ENCODE measurements around the gene LMF1.
A peak's percentile ranks its signal among the peaks of the same experiment; 100 is the strongest.

LMF1 gene

GRCh38 chr16:984736-985636 lies 14.2 kb upstream of the LMF1 start:
- H3K36me3 ChIP-seq: no peaks in the 10 kb centered on the region
- H3K9me3 ChIP-seq (replicated peaks in 1 of 11): no peaks in the 10 kb centered on the region
- H4K20me1 ChIP-seq: peaks cover 0 to 90% (median 40%) of the 10 kb centered on the region in 11 experiments; a peak in 18 of 22 replicates
- peaks cover 84 to 100% (median 100%) of the 10 kb centered on the region in 11 experiments for H3K27me3 ChIP-seq
- TF ChIP-seq Cebpa-rat (IDR thresholded peaks at IDR 0.05): no peak
- H3K4me3 ChIP-seq: no peak overlapping the region
- H3K4me2 ChIP-seq: peak overlapping the region in 6 of 11 experiments; percentile 7 to 63 (median 36); a peak in 8 of 22 replicates
- H3K27ac ChIP-seq: no peak overlapping the region
- H3K9ac ChIP-seq: no peak overlapping the region
- H3K4me1 ChIP-seq: peaks cover 11 to 41% (median 29%) of the 10 kb centered on the region in 10 experiments; a peak in 19 of 20 replicates

GRCh38 chr16:984121-984694 lies 13.4 kb upstream of the LMF1 start:
- Histone ChIP-seq H3K9ac (no peak overlapping the region), H3K9me3 (replicated peaks in 1 of 11) (no peaks in the 10 kb centered on the region), H3K4me3 (no peak overlapping the region), H3K36me3 (no peaks in the 10 kb centered on the region), H3K27ac (no peak overlapping the region), H4K20me1 (peaks cover 0 to 90% (median 47%) of the 10 kb centered on the region in 11 experiments; a peak in 18 of 22 replicates), H3K4me1 (peaks cover 11 to 45% (median 33%) of the 10 kb centered on the region in 10 experiments; a peak in 19 of 20 replicates), H3K4me2 (no peak overlapping the region), H3K27me3 (peaks cover 84 to 100% (median 100%) of the 10 kb centered on the region in 11 experiments)
- TF ChIP-seq Cebpa-rat (IDR thresholded peaks at IDR 0.05): no peak

- Histone ChIP-seq H3K4me3 (no peak overlapping the region), H3K27me3 (peaks cover 90 to 100% (median 100%) of the 10 kb centered on the region in 11 experiments), H3K4me1 (peaks cover 11 to 50% (median 36%) of the 10 kb centered on the region in 10 experiments; a peak in 19 of 20 replicates), H3K9ac (no peak overlapping the region), H3K27ac (no peak overlapping the region), H3K4me2 (no peak overlapping the region), H3K9me3 (replicated peaks in 1 of 11) (no peaks in the 10 kb centered on the region), H4K20me1 (peaks cover 0 to 91% (median 51%) of the 10 kb centered on the region in 11 experiments; a peak in 18 of 22 replicates), H3K36me3 (no peaks in the 10 kb centered on the region)
- no peak for TF ChIP-seq Cebpa-rat (IDR thresholded peaks at IDR 0.05)
These were observed 12.6 kb upstream of the LMF1 start for GRCh38 chr16:983044-984030.

GRCh38 chr16:982145-983043 lies 11.6 kb upstream of the LMF1 start:
- Histone ChIP-seq H3K27ac (no peak overlapping the region), H3K4me1 (peaks cover 11 to 51% (median 37%) of the 10 kb centered on the region in 10 experiments; a peak in 19 of 20 replicates), H3K4me2 (peak overlapping the region; percentile 72 to 98 (median 95)), H3K9me3 (replicated peaks in 1 of 11) (no peaks in the 10 kb centered on the region), H3K27me3 (peaks cover 85 to 100% (median 97%) of the 10 kb centered on the region in 11 experiments), H3K9ac (peak overlapping the region in 3 of 11 experiments; percentile 42 to 54 (median 50); a peak in 2 of 22 replicates), H4K20me1 (peaks cover 0 to 86% (median 51%) of the 10 kb centered on the region in 11 experiments; a peak in 18 of 22 replicates), H3K36me3 (no peaks in the 10 kb centered on the region), H3K4me3 (peak overlapping the region; percentile 53 to 71 (median 61); a peak in 19 of 20 replicates)
- TF ChIP-seq Cebpa-rat (IDR thresholded peaks at IDR 0.05): no peak

- TF ChIP-seq Cebpa-rat (IDR thresholded peaks at IDR 0.05): no peak
- H3K27ac ChIP-seq: no peak within 1 kb of the TSS
- H3K27me3 ChIP-seq: peaks cover 79 to 100% (median 94%) of the 10 kb centered on the region in 11 experiments
- H4K20me1 ChIP-seq: peaks cover 0 to 86% (median 51%) of the 10 kb centered on the region in 11 experiments; a peak in 18 of 22 replicates
- H3K36me3 ChIP-seq: no peaks in the 10 kb centered on the region
- H3K4me2 ChIP-seq: peak within 1 kb of the TSS; percentile 91 to 98 (median 95)
- peak within 1 kb of the TSS; percentile 53 to 71 (median 61) for H3K4me3 ChIP-seq
- peak within 1 kb of the TSS in 10 of 11 experiments; percentile 18 to 66 (median 56); a peak in 19 of 22 replicates for H3K9ac ChIP-seq
- H3K4me1 ChIP-seq: peaks cover 11 to 51% (median 38%) of the 10 kb centered on the region in 10 experiments; a peak in 19 of 20 replicates
- no peaks in the 10 kb centered on the region for H3K9me3 ChIP-seq (replicated peaks in 1 of 11)
These were observed 10.9 kb upstream of the LMF1 start, which contains the start of gene SOX8 for GRCh38 chr16:981695-982144. Gene SOX8, plus strand, starts transcription at chr16:981770. Its CDS starts 153 bp downstream, at chr16:981923.

GRCh38 chr16:980595-980854 lies 9.7 kb upstream of the LMF1 start:
- Histone ChIP-seq H3K4me1 (peaks cover 11 to 53% (median 41%) of the 10 kb centered on the region in 10 experiments; a peak in 19 of 20 replicates), H3K27ac (no peak overlapping the region), H4K20me1 (peaks cover 0 to 88% (median 49%) of the 10 kb centered on the region in 11 experiments; a peak in 18 of 22 replicates), H3K9me3 (replicated peaks in 1 of 11) (no peaks in the 10 kb centered on the region), H3K9ac (peak overlapping the region in 10 of 11 experiments; percentile 18 to 66 (median 56); a peak in 18 of 22 replicates), H3K4me2 (peak overlapping the region; percentile 91 to 98 (median 95)), H3K27me3 (peaks cover 81 to 100% (median 94%) of the 10 kb centered on the region in 11 experiments), H3K4me3 (peak overlapping the region; percentile 53 to 71 (median 61)), H3K36me3 (no peaks in the 10 kb centered on the region)
- no peak for TF ChIP-seq Cebpa-rat (IDR thresholded peaks at IDR 0.05)

- TF ChIP-seq Cebpa-rat (IDR thresholded peaks at IDR 0.05): no peak
- peak overlapping the region; percentile 53 to 71 (median 61) for H3K4me3 ChIP-seq
- no peak overlapping the region for H3K27ac ChIP-seq
- H3K27me3 ChIP-seq: peaks cover 76 to 100% (median 94%) of the 10 kb centered on the region in 11 experiments
- H3K4me1 ChIP-seq: peaks cover 11 to 53% (median 43%) of the 10 kb centered on the region in 10 experiments; a peak in 19 of 20 replicates
- H4K20me1 ChIP-seq: peaks cover 0 to 86% (median 48%) of the 10 kb centered on the region in 11 experiments; a peak in 18 of 22 replicates
- H3K9ac ChIP-seq: peak overlapping the region in 10 of 11 experiments; percentile 18 to 66 (median 56); a peak in 16 of 22 replicates
- H3K36me3 ChIP-seq: no peaks in the 10 kb centered on the region
- H3K4me2 ChIP-seq: peak overlapping the region; percentile 91 to 98 (median 95)
- no peaks in the 10 kb centered on the region for H3K9me3 ChIP-seq (replicated peaks in 1 of 11)
These were observed 9.2 kb upstream of the LMF1 start for GRCh38 chr16:979859-980594.
